Neural progenitor cell (in vitro differentiated cells): ENCODE measurements around the gene SGO2. TPM values are rescaled to one million over a fixed set of nuclear protein-coding genes. Genes with fewer than 3 reads are reported as not detected.

Source experiments
- DNase-seq: peaks from one replicate; pipeline ENCODE4 v3.0.0-alpha.2; 2016; ENCODE audit warnings: low spot score
- H2AFZ ChIP-seq: fragments of 200-600 bp; sonication (generic); replicated peaks from 2 replicates; pipeline ENCODE4 v1.6.1; 2016; ENCODE audit warnings: antibody characterized with exemption
- H3F3A ChIP-seq: fragments of 200-600 bp; sonication (generic); 2 replicates; pipeline ENCODE4 v1.6.1; 2016; ENCODE audit warnings: antibody characterized with exemption, low read depth
- H3K27ac ChIP-seq: fragments of 200-600 bp; sonication (generic); 2 replicates; pipeline ENCODE4 v1.5.1; 2016; ENCODE audit warnings: mild to moderate bottlenecking
- H3K27me3 ChIP-seq: fragments of 200-600 bp; sonication (generic); 2 replicates; pipeline ENCODE4 v1.6.1; 2016; ENCODE audit warnings: mild to moderate bottlenecking, moderate library complexity
- H3K36me3 ChIP-seq: fragments of 200-600 bp; sonication (generic); 2 replicates; pipeline ENCODE4 v1.5.1; 2016
- H3K4me1 ChIP-seq: fragments of 200-600 bp; sonication (generic); 2 replicates; pipeline ENCODE4 v1.6.1; 2016; ENCODE audit warnings: mixed run types
- H3K4me2 ChIP-seq: fragments of 200-600 bp; sonication (generic); 2 replicates; pipeline ENCODE4 v1.6.1; 2016
- H3K4me3 ChIP-seq: fragments of 200-600 bp; sonication (generic); 2 replicates; pipeline ENCODE4 v1.5.1; 2016
- H3K79me2 ChIP-seq: fragments of 200-600 bp; sonication (generic); 2 replicates; pipeline ENCODE4 v1.6.1; 2016; ENCODE audit warnings: low read depth
- H3K9ac ChIP-seq: fragments of 200-600 bp; sonication (generic); 2 replicates; pipeline ENCODE4 v1.6.1; 2016
- H3K9me3 ChIP-seq: fragments of 200-600 bp; sonication (generic); 2 replicates; pipeline ENCODE4 v1.5.1; 2016; ENCODE audit warnings: low read depth
- H4K20me1 ChIP-seq: fragments of 200-600 bp; sonication (generic); 2 replicates; pipeline ENCODE4 v1.6.1; 2016; ENCODE audit warnings: low read depth
- H3K27ac Mint-ChIP-seq: 3 replicates; pipeline ENCODE4 v1.8.0; 2021; ENCODE audit warnings: mixed read lengths
- H3K27me3 Mint-ChIP-seq: 2 replicates; pipeline ENCODE4 v1.8.0; 2022; ENCODE audit warnings: low read depth, mild to moderate bottlenecking, inconsistent platforms, moderate library complexity, mixed read lengths; ENCODE audit not compliant: insufficient read depth
- H3K36me3 Mint-ChIP-seq: 3 replicates; pipeline ENCODE4 v1.8.0; 2021; ENCODE audit warnings: mixed read lengths
- H3K4me1 Mint-ChIP-seq: 3 replicates; pipeline ENCODE4 v1.8.0; 2021; ENCODE audit warnings: mixed read lengths
- H3K4me3 Mint-ChIP-seq: 3 replicates; pipeline ENCODE4 v1.8.0; 2021; ENCODE audit warnings: mild to moderate bottlenecking, moderate library complexity, mixed read lengths
- H3K9me3 Mint-ChIP-seq: 3 replicates; pipeline ENCODE4 v1.8.0; 2020; ENCODE audit warnings: mixed read lengths
- CTCF ChIP-seq: fragments of 200-600 bp; sonication (generic); IDR thresholded peaks from 2 replicates; pipeline ENCODE4 v1.5.1; 2017; ENCODE audit warnings: antibody characterized with exemption, mild to moderate bottlenecking
- EZH2 ChIP-seq: fragments of 200-600 bp; sonication (generic); IDR thresholded peaks from 2 replicates; pipeline ENCODE4 v1.6.1; 2017; ENCODE audit warnings: antibody characterized with exemption, mild to moderate bottlenecking, moderate library complexity
- EZH2phosphoT487 ChIP-seq: fragments of 200-600 bp; sonication (generic); IDR thresholded peaks from 2 replicates; pipeline ENCODE4 v1.6.1; 2017; ENCODE audit warnings: antibody characterized with exemption
- total RNA-seq: library from RNA; depleted of rRNA; stranded (reverse); fragments of >200 nt; gene quantifications from 2 replicates; pipeline ENCODE4 v1.2.3, GENCODE V29; 2015; ENCODE audit warnings: low replicate concordance

The SGO2 gene
- total RNA-seq, 1 donor from 2014 or later: 83.8 TPM

- Histone ChIP-seq H3F3A (no peaks in the 10 kb centered on the region), H3K27ac (no peak overlapping the region), H3K27me3 (no peaks in the 10 kb centered on the region), H3K9me3 (no peaks in the 10 kb centered on the region), H3K79me2 (no peaks in the 10 kb centered on the region), H3K9ac (no peak overlapping the region), H3K4me2 (no peak overlapping the region), H3K36me3 (no peaks in the 10 kb centered on the region), H2AFZ (no peak overlapping the region), H3K4me3 (no peak overlapping the region), H3K4me1 (no peaks in the 10 kb centered on the region), H4K20me1 (no peaks in the 10 kb centered on the region)
- TF ChIP-seq CTCF (no peak), EZH2phosphoT487 (no peak), EZH2 (no peak)
- H3K27me3 Mint-ChIP-seq: no peaks in the 10 kb centered on the region
- H3K4me1 Mint-ChIP-seq: no peaks in the 10 kb centered on the region
- no peak overlapping the region for H3K27ac Mint-ChIP-seq
- H3K4me3 Mint-ChIP-seq: no peak overlapping the region
- peaks cover 17% of the 10 kb centered on the region for H3K36me3 Mint-ChIP-seq
- H3K9me3 Mint-ChIP-seq: peaks cover 6% of the 10 kb centered on the region
- no peak for DNase-seq
These were observed 27.4 kb upstream of the SGO2 start for GRCh38 chr2:200498402-200499162.

GRCh38 chr2:200502196-200502595 lies 23.8 kb upstream of the SGO2 start:
- no peaks in the 10 kb centered on the region for H3K27me3 Mint-ChIP-seq
- no peak for TF ChIP-seq CTCF
- no peak for TF ChIP-seq EZH2
- no peak for TF ChIP-seq EZH2phosphoT487
- no peaks in the 10 kb centered on the region for H3K4me1 Mint-ChIP-seq

GRCh38 chr2:200506679-200507078 lies 19.3 kb upstream of the SGO2 start:
- Mint-ChIP-seq H3K4me3 (no peak overlapping the region), H3K27me3 (no peaks in the 10 kb centered on the region), H3K36me3 (peaks cover 15% of the 10 kb centered on the region), H3K9me3 (peaks cover 4% of the 10 kb centered on the region), H3K4me1 (peaks cover 12% of the 10 kb centered on the region), H3K27ac (no peak overlapping the region)
- TF ChIP-seq CTCF (no peak), EZH2phosphoT487 (no peak), EZH2 (no peak)
- no peak overlapping the region for H3K4me3 ChIP-seq
- no peak overlapping the region for H3K27ac ChIP-seq
- H3F3A ChIP-seq: no peaks in the 10 kb centered on the region
- H3K4me1 ChIP-seq: peaks cover 5% of the 10 kb centered on the region
- H3K9me3 ChIP-seq: no peaks in the 10 kb centered on the region
- no peak overlapping the region for H2AFZ ChIP-seq
- peaks cover 6% of the 10 kb centered on the region for H3K79me2 ChIP-seq
- DNase-seq: no peak
- no peaks in the 10 kb centered on the region for H3K36me3 ChIP-seq
- no peaks in the 10 kb centered on the region for H3K27me3 ChIP-seq
- H3K4me2 ChIP-seq: no peak overlapping the region
- no peak overlapping the region for H3K9ac ChIP-seq
- H4K20me1 ChIP-seq: no peaks in the 10 kb centered on the region

More at GRCh38 chr2:200502196-200502595, 23.8 kb upstream of the SGO2 start:
- Mint-ChIP-seq H3K36me3 (peaks cover 21% of the 10 kb centered on the region), H3K9me3 (peaks cover 6% of the 10 kb centered on the region), H3K27ac (no peak overlapping the region), H3K4me3 (no peak overlapping the region)
- Histone ChIP-seq H3K4me3 (no peak overlapping the region), H3K79me2 (no peaks in the 10 kb centered on the region), H3K9ac (no peak overlapping the region), H2AFZ (no peak overlapping the region), H3K36me3 (no peaks in the 10 kb centered on the region), H3K27ac (no peak overlapping the region), H3K4me2 (no peak overlapping the region), H3K4me1 (no peaks in the 10 kb centered on the region), H3K27me3 (no peaks in the 10 kb centered on the region), H3K9me3 (no peaks in the 10 kb centered on the region), H3F3A (no peaks in the 10 kb centered on the region), H4K20me1 (no peaks in the 10 kb centered on the region)
- no peak for DNase-seq
